Stimulated activated CD4-positive, alpha-beta T cell treated with anti-CD3 and anti-CD28 coated beads, TNF-alpha, amount 100 ng/mL, for 1 hour (primary cell): ENCODE results near the gene NAV2.

ENCODE experiments used
- DNase-seq, 3 donors: peaks; one replicate each; pipeline ENCODE4 v3.0.0-alpha.2; 2020; ENCODE audit warnings: low read depth in 3 of 3, low spot score in 1 of 3

Gene NAV2

DNA sequence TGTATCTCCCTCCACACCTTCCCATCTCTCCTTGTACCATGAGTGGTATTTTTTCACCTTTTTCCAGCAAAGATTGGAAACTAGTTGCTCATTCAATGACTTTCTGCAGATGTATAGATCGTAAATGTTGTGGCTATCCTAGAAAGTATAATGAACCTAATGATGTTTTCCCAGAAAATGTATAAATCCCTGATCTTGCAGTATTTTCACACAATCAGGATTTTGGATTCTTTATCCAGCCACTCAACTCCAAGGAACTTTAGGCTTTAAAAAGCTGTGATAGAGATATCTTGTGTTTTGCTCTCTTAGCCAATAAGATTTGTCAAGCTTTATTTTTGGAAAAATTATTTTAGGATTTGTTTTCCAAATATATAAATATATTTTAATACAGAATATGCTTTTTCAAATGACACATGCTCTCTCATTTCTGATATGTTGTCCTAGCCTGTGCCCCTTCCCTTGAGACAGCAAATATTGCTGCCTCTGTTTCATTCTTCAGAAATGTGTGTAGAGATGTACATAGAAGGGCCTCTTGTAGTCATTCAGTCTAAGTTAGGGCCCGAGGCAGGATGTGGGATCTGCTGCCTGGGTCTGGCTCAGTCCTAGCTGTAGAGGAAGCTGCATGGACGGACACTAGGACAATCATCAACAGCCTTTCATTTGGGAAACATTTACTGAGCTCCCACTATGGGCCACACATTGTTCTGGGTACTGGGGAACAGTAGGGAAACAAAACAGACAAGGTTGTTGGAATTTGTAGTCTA lies 62.4 kb downstream of the NAV2 start:
- no peak for DNase-seq

DNA sequence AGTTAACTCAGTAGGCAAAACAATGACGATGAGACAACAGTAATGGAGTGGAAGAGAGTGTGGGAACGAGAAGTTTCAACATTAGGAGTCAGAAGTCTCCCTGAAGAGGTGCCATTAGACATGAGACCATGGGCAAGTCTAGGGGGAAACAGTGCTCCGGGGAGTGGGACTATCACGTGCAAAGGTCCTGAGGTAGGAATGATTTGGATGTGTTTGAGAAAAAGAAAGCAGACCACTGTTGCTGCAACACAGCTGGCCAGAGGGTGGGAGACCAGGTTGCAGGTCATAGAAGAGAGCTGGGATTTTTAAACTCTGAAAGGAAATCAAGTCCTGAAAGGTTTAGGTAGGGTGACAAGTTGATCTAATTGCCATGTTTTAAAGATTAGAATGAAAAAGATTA lies 63.0 kb downstream of the NAV2 start:
- DNase-seq: no peak

DNA sequence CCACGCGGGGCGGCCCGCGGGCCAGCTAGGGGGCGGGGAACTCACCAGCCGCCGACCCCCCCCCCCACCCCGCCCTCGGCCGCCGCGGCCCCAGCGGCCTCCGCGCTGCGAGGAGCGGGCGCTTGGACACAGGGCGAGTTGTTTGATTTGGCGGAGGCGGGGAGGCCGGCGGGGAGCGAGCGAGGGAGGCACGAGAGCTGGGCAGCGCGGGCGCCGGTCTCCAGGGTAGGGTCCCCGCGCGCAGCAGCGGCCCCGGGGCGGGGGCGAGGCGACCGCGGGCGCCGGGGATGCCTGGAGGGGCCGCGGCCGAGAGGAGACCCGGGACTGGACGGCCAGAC lies 64.4 kb downstream of the NAV2 start:
- DNase-seq: no peak

DNA sequence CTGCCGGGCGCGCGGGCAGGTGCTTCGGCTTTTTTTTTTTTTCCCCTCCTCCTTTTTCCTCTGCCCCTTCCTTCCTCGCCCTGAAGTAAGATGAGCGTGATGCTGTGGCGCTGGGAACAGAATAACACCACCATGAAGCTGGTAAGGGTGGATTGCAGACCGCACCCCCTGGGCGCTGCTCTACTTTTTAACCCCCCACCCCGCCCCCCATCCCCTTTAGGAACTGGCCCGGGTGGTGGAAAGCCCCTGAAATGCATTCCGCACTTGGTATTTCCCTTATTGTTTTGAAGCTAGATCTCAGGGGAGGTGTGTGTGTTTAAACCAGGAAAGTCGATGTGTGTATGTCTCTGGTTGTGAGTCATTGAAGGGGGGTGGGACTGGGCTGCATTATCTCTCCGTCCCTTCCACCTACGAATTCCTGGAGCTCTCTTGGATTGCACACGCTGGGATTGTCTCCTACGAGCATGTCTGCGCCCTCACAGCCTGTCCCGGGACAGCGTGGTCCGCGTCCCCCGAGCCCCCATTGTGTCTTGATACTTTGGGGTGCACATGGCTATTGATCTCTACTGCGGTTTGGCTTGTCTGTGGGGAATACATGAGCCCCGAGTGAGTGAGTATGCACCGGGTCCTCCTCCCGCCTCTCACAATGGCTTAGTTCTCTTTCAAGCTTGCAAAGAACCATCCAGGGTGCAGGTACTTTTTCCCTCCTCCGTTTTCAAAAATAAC lies 64.9 kb downstream of the NAV2 start:
- no peak for DNase-seq

- no peak for DNase-seq
Measured at GRCh38 chr11:19779740-19780139, 67.1 kb downstream of the NAV2 start.

DNA sequence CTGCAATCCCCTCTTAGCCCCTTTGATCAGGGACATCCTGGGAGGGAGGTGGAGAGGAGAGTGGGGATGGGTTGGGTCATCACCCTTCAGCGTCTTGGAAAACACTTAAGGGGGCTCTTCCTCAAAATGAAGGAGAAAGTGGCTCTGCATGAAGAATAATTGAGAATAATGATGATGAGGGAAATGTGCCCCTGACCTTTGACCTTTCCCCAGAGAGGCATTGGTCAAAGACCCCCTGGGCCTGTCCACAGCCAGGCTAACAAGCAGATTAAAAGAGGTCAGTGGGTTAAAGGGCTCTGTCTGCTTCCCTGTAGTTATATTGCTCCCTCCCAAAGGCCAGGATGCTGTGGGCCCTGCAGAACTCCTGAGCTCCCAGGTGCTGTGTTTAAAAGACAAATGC lies 68.7 kb downstream of the NAV2 start:
- no peak for DNase-seq

- no peak for DNase-seq
Measured at GRCh38 chr11:19785265-19785664, 72.6 kb downstream of the NAV2 start.

- DNase-seq: no peak
Measured at GRCh38 chr11:19786644-19787043, 74.0 kb downstream of the NAV2 start.

DNA sequence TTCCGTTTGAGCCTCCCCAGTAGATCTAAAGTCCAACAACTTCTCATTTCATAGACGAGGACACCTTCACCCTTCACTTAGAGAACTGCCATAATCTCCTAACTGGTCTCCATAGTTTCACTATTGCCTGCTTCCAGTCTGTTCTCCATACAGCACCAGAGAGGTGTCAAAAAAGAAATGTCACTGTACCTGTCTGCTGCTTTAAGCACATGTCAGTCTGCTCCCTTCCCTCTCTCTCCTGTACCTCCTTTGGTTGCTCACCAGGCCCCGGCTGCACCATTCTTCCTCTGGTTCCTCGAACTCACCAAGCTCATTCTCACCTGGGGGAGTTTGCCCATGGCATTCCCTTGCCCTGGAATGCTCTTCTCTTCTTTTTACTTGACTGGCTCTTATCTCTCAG lies 75.8 kb downstream of the NAV2 start:
- no peak for DNase-seq

DNA sequence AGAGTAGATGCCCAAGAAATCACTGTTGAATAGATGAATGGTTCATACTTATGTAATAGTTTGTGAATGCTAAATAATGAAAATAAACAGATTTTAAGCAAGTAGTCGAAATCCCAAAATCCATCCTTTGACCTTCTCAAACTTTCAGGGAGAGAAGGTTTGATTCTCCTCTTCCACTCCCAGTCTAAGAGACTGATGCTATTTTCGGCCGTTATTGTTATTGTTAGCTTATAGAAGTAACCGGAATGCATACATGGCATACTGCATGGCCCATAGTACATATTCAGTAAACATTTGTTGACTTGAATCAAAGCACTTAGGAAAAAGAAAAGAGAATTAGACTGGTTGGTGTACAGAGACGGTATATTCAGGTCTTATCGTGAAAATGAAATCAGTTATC lies 76.6 kb downstream of the NAV2 start:
- DNase-seq: no peak

DNA sequence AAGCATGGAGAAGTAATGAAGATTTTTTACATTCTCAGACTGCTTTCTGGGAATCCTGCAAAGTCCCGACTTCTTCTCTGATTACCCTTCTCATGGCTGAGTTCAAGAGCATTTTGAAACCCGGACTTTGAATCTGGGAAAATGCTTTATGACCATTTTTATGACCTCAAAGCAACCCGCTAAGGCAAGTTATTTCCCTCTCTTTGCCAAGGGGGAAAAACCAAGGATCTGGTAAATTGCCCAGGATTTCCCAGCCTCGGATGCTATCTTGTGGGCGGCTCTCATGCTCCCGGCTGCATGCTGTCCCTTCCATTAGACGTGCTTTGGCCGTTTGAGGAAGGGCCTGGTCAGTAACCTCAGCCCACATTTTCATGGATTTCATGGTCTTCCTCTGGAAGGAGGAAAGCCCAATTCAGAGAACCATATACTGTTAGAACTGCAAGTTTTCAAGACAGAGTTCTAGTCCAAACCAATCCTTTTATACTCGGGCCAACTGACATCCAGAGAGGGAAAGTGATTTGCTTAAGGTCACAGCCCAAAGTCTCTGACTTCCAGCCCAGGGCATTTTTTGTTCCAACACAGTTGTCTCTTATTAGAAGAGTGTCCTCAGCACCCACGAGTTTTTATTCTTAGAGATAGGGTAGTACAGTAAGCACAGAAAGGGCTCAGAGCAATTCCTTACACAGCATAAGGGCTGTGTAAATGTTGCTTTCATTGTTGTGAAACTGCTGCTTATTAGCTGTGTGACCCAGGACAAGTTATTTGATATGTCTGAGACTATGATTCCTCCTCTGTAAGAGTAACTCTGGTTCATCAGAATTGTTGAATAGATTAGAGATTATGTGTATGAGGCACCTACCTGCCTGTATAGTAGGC lies 77.4 kb downstream of the NAV2 start:
- no peak for DNase-seq

- no peak for DNase-seq
Measured at GRCh38 chr11:19790831-19791552, 78.4 kb downstream of the NAV2 start.

GRCh38 chr11:19792510-19792909 lies 79.9 kb downstream of the NAV2 start:
- no peak for DNase-seq

- no peak for DNase-seq
Measured at GRCh38 chr11:19793326-19793725, 80.7 kb downstream of the NAV2 start.

DNA sequence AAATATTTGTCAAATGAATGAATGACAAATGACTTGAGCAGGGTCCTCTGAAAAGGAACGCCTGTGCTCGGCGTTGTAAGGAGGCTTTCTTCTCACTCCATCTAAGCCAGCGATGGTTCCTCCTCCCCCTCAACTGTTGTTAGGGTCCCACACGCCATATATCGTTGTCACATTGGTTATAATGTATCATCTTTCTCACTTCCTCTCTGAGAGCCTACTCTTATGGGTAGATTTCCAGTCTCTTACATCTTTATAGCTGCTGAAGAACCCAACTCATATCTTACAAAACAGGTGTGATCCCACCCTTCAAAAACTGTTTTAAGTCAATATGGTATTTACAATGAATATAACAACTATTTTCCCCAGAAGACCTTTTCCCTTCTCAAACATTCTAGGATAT lies 81.5 kb downstream of the NAV2 start:
- no peak for DNase-seq

GRCh38 chr11:19795082-19795481 lies 82.4 kb downstream of the NAV2 start:
- no peak for DNase-seq

DNA sequence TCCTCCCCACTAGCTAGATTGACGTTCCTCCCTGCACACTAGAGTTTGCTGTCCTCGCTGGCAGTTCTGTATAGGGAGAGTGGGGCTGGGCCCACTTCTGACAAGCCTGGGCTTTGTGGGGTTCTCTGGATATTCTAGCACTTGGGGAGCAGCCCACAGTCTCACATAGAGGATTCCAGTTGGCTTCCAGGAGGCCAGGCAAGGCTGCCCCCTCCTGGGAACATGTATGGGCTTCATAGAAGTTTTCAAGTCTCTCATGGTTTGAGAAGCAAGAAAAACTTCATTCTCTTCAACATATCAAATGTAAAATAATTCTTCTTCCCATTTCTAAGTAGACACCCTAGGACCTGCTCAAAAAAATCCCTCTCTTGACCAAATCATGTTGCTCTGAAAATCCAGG lies 87.5 kb downstream of the NAV2 start:
- DNase-seq: no peak

DNA sequence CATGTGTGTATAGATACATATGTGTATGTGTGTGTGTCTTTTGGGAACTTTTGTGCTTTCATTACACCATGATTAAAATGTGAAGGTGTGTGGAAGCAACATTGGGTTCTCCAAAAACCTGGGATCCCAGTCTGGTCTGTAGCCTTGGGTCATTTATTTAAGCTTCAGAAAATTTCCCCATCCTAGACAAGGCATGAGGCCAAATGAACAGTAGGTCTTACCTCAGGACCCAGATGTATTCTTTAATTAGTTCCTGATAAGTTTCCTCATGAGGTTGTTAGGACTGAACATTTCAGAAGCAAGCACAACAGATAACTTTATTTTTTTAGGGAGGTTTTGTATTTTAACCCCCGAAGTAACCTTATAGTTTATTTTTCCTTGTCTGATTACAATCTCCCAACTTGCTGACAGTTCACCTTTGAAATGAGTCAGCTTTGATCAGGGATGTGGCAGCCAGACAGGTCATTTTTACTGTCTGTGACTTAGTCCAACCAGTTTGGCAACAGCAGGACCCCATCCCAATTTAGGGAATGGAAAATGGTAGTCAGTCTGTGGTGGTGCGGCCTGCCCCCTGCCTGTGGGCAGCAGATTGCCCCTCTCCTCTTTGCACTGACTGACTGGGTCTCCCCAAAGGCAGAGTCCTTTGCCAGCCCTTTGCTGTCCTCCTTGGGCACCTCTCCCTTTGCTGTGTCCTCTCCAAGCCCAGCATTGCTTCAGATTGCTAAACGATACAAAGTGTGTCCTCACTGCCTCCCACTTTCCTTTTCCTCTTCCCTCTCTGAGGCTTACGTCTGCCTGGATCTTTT lies 88.3 kb downstream of the NAV2 start:
- DNase-seq: no peak

DNA sequence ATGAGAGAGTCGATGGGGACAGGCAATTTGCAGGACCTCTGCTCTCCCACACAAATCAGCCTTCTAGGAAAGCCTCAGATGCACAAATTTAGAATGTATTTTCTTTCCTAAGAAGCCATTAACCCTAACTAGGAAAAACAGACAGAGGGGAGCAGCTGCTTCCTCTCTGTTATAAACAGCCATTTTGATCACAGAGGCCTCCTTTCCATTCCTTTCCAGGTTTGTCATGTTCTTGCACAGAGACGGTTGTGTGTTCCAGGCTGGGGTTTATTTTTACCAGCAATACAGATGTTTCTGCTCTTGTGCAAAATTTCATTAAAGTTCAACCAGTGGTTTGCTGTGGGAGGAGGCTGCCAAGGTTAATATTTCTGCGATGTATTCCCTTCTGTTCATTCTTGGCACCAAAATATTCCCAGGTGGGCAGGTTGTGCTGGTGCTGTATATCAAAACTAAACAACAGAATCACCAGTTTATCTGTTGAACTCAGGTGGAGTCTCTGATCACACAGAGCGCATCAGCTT lies 90.2 kb downstream of the NAV2 start:
- no peak for DNase-seq

DNA sequence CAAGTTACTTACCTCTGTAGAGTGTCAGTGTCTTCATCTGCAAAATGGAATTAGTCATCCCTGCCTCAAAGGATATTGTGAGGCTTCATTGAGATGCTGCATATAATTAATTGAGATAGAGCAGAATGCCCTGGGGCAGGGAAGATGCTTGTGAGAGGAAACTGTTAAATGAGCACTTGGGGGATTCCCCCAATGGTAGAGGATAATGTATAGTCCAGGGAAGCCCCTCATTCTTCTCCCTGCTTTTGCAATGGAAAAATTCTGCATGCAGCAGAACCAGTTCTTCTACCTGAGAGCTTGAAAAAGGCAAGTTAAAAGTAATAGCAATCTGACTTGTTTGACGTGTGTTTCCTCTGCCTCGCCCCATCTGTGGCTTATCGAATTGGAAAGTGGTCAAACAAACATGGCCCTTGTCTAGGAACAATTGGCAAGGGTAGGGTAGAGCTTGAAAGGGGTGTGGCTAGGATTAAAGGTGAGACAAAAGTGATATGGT lies 90.9 kb downstream of the NAV2 start:
- DNase-seq: no peak
